Stimulated activated naive CD8-positive, alpha-beta T cell treated with anti-CD3 and anti-CD28 coated beads, Interleukin-15, Interleukin-2, amounts not matched to agents 100 U/mL and 50 U/mL, for 24 hours (primary cell): Measurements from ENCODE around the gene SF3B2.
"Not testable (repeated sequence)": the region's sequence is repeated elsewhere in the genome, so short reads cannot be mapped to it uniquely, and the experiment has no call there.

Source experiments
- ATAC-seq: fragments of 150-1000 bp; cut with Tn5 transposase; one replicate; pipeline ENCODE4 v1.10.0; 2021
- DNase-seq: peaks from one replicate; pipeline ENCODE4 v3.0.0; 2021

Gene SF3B2

GRCh38 chr11:66106786-66107599 lies 54.8 kb downstream of the SF3B2 start:
- DNase-seq: peak; percentile 69
- peak; percentile 89 for ATAC-seq

GRCh38 chr11:66107600-66108510 lies 55.7 kb downstream of the SF3B2 start:
- no peak for DNase-seq
- ATAC-seq: peak; percentile 3

- peak; percentile 61 for ATAC-seq
- DNase-seq: no peak
Observed at GRCh38 chr11:66109294-66109693, 57.1 kb downstream of the SF3B2 start.

- ATAC-seq (no peak), DNase-seq (no peak)
Observed at GRCh38 chr11:66111158-66111557, 59.0 kb downstream of the SF3B2 start.

GRCh38 chr11:66112041-66112491 lies 59.9 kb downstream of the SF3B2 start:
- DNase-seq (no peak), ATAC-seq (no peak)

GRCh38 chr11:66112601-66113499 lies 60.7 kb downstream of the SF3B2 start:
- ATAC-seq (peak; percentile 15), DNase-seq (no peak)

GRCh38 chr11:66114957-66115356 lies 62.8 kb downstream of the SF3B2 start:
- not testable (repeated sequence) for DNase-seq, ATAC-seq

GRCh38 chr11:66115638-66116301 lies 63.6 kb downstream of the SF3B2 start:
- DNase-seq (no peak), ATAC-seq (peak; percentile 50)

- no peak for ATAC-seq
- peak; percentile 30 for DNase-seq
Observed at GRCh38 chr11:66116576-66117361, 64.6 kb downstream of the SF3B2 start.

- no peak for ATAC-seq
- no peak for DNase-seq
Observed at GRCh38 chr11:66118847-66119246, 66.7 kb downstream of the SF3B2 start.
